DND-41 (cell line): Measurements from ENCODE around the gene GRPEL1.

Experiments used
- ATAC-seq: fragments of 200-7000 bp; cut with Tn5 transposase; 3 replicates; pipeline ENCODE4 v1.9.1; 2021; ENCODE audit warnings: low read depth; ENCODE audit not compliant: insufficient read depth
- DNase-seq: peaks from one replicate; pipeline ENCODE4 v3.0.0-alpha.2; 2020
- H2AFZ ChIP-seq: 2 replicates; pipeline ENCODE4 v1.6.0; 2012; ENCODE audit warnings: low read depth, low read length
- H3K27ac ChIP-seq: 2 replicates; pipeline ENCODE4 v1.5.1; 2012; ENCODE audit warnings: low read length, inconsistent platforms
- H3K27me3 ChIP-seq: fragments of 200-600 bp; sonication (generic); 2 replicates; pipeline ENCODE4 v1.6.0; 2012; ENCODE audit warnings: low read length, mild to moderate bottlenecking, inconsistent platforms; ENCODE audit not compliant: insufficient read depth, poor library complexity
- H3K36me3 ChIP-seq: 2 replicates; pipeline ENCODE4 v1.5.1; 2012; ENCODE audit warnings: low read length, inconsistent platforms; ENCODE audit not compliant: insufficient read depth
- H3K4me1 ChIP-seq: 2 replicates; pipeline ENCODE4 v1.5.1; 2012; ENCODE audit warnings: mild to moderate bottlenecking, low read length; ENCODE audit not compliant: insufficient read depth
- H3K4me2 ChIP-seq: 2 replicates; pipeline ENCODE4 v1.6.0; 2012; ENCODE audit warnings: mild to moderate bottlenecking, moderate library complexity, low read length, inconsistent platforms; ENCODE audit not compliant: insufficient read depth
- H3K4me3 ChIP-seq, 2 experiments: fragments of 200-600 bp in 1 of 2; shearing (Covaris generic) in 1 of 2; 2 replicates each; pipeline ENCODE4 v1.5.1; 2012 to 2016; ENCODE audit warnings: inconsistent platforms in 2 of 2, low read length in 2 of 2, mild to moderate bottlenecking in 2 of 2, low read depth in 1 of 2, moderate library complexity in 1 of 2
- H3K79me2 ChIP-seq: 2 replicates; pipeline ENCODE4 v1.6.0; 2012; ENCODE audit warnings: low read length, inconsistent platforms; ENCODE audit not compliant: insufficient read depth
- H3K9ac ChIP-seq: 2 replicates; pipeline ENCODE4 v1.6.0; 2012; ENCODE audit warnings: low read depth, mild to moderate bottlenecking, inconsistent platforms, low read length, moderate library complexity
- H3K9me3 ChIP-seq: 2 replicates; pipeline ENCODE4 v1.5.1; 2012; ENCODE audit warnings: low read length, moderate library complexity, mild to moderate bottlenecking, inconsistent platforms; ENCODE audit not compliant: insufficient read depth, severe bottlenecking
- H4K20me1 ChIP-seq: 2 replicates; pipeline ENCODE4 v1.6.0; 2012; ENCODE audit warnings: low read length; ENCODE audit not compliant: insufficient read depth
- CTCF ChIP-seq: IDR thresholded peaks from 2 replicates; pipeline ENCODE4 v1.5.1; 2012; ENCODE audit warnings: borderline replicate concordance, low read length, moderate library complexity, mild to moderate bottlenecking; ENCODE audit not compliant: poor library complexity, severe bottlenecking; ENCODE audit errors: extremely low read depth
- EZH2 ChIP-seq: IDR thresholded peaks from 3 replicates; pipeline ENCODE4 v1.6.1; 2012; ENCODE audit warnings: borderline replicate concordance, low read depth, mild to moderate bottlenecking, moderate library complexity, low read length, inconsistent platforms; ENCODE audit not compliant: severe bottlenecking

Gene GRPEL1

GRCh38 chr4:7055111-7055989 is 12.5 kb downstream of the GRPEL1 start:
- H3K27me3 ChIP-seq: no peaks in the 10 kb centered on the region
- H3K79me2 ChIP-seq: peaks cover 25% of the 10 kb centered on the region
- H3K36me3 ChIP-seq: peaks cover 81% of the 10 kb centered on the region
- H4K20me1 ChIP-seq: peaks cover 55% of the 10 kb centered on the region
- no peaks in the 10 kb centered on the region for H3K9me3 ChIP-seq
- no peak overlapping the region for H3K27ac ChIP-seq
- no peak for ATAC-seq
- no peak for TF ChIP-seq EZH2
- no peak overlapping the region for H2AFZ ChIP-seq
- no peak overlapping the region for H3K4me2 ChIP-seq
- DNase-seq: no peak
- H3K4me1 ChIP-seq: no peaks in the 10 kb centered on the region
- no peak overlapping the region for H3K9ac ChIP-seq
- no peak overlapping the region for H3K4me3 ChIP-seq

- Histone ChIP-seq H3K9ac (no peak overlapping the region), H3K4me1 (no peaks in the 10 kb centered on the region), H3K27ac (no peak overlapping the region), H3K4me2 (no peak overlapping the region), H3K9me3 (no peaks in the 10 kb centered on the region), H4K20me1 (peaks cover 59% of the 10 kb centered on the region), H3K36me3 (peaks cover 70% of the 10 kb centered on the region), H3K4me3 (no peak overlapping the region), H3K27me3 (no peaks in the 10 kb centered on the region), H2AFZ (no peak overlapping the region), H3K79me2 (peaks cover 35% of the 10 kb centered on the region)
- TF ChIP-seq CTCF: no peak
- TF ChIP-seq EZH2: no peak
- DNase-seq: no peak
- no peak for ATAC-seq
Observed at GRCh38 chr4:7054106-7054880, 13.6 kb downstream of the GRPEL1 start.

DNA sequence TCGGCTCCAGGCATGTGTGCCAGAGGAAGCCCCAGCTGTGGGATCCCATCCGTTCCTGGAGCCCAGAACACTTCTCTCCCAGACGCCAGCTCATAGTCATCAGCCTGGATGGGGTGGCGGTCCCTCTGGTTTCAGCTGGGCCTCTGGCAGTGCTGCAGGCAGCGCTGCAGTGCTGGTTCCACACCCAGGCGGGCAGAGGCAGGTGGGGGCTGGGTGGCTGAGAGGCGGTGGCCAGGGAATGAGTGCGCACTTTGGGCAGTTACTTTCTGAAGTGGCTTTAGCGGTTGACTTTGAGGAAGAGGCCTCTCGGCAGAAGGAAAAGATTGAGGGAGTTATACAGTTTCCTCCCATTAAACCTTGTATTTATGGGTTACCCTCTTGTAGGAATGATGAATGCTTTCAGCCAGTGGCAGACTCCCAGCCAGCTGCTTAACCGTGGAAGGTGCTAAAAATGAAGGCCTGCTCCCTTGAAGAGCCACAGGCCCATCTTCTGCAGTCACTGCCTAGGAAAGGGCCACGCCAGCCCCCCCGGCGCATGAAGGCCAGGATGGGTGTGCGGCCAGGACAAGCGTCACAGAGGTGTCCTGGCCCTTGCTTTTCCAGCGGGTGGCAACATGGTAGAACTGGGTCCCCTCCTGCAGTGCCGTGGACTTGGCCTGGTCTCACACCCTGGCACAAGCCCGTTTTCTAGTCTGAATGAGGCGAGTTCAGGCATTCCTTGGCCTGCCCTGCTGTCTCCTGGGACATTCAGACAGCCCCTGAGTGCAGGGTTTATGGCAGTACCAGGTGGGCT is 14.7 kb downstream of the GRPEL1 start:
- Histone ChIP-seq H3K79me2 (peaks cover 40% of the 10 kb centered on the region), H3K4me3 (no peak overlapping the region), H3K9me3 (no peaks in the 10 kb centered on the region), H4K20me1 (peaks cover 58% of the 10 kb centered on the region), H3K27ac (no peak overlapping the region), H3K4me1 (no peaks in the 10 kb centered on the region), H3K9ac (no peak overlapping the region), H3K27me3 (no peaks in the 10 kb centered on the region), H3K4me2 (no peak overlapping the region), H3K36me3 (peaks cover 60% of the 10 kb centered on the region), H2AFZ (no peak overlapping the region)
- ATAC-seq (no peak), DNase-seq (no peak)
- TF ChIP-seq EZH2 (no peak), CTCF (no peak)
